ENCODE results near the gene KCNAB3. TPM values are rescaled to one million over a fixed set of nuclear protein-coding genes. Genes with fewer than 3 reads are reported as not detected.

KCNAB3 gene
- total and polyA plus RNA-seq, 8 donors, result 0.31 to 7.8 (median 2.9) TPM; not detected in 1

DNA sequence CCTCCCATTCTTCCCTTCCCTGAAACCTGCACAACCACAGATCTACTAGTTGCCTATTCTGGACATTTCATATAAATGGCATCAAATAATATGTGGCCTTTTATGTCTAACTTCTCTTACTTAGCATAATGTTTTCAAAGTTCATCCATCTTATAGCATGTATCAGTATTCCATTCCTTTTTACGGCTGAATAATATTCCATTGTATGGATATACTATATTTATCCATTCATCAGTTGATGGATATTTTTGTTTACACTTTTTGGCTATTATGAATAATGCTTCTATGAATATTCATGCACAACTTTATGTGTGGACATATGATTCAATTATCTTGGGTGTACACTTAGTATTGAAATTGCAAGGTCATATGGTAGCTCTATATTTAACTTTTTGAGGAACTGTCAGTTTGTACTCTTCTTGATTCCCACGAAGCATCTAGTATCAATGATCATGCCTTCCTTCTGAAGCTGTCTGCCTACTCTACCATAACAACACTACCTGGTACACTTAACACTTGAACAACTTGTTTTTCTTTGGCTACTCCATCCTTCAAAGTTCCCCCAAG is 53.8 kb downstream of the KCNAB3 start:
- no peaks in the 10 kb centered on the region for H3K9me3 ChIP-seq
- 80 to 94% (median 88%) methylated on average over 2 of the region's 2 CpGs for WGBS, 5 donors
- intact Hi-C loops (cut with DNase I; ENCODE audit: low total_unique reads), result no loop called here
- no peak overlapping the region for H3K27ac ChIP-seq
- H3K4me3 ChIP-seq, result no peak overlapping the region
- DNase-seq, result no peak
- no peak for TF ChIP-seq POLR2A (IDR thresholded peaks at IDR 0.05)
- TF ChIP-seq, protein P1, sequence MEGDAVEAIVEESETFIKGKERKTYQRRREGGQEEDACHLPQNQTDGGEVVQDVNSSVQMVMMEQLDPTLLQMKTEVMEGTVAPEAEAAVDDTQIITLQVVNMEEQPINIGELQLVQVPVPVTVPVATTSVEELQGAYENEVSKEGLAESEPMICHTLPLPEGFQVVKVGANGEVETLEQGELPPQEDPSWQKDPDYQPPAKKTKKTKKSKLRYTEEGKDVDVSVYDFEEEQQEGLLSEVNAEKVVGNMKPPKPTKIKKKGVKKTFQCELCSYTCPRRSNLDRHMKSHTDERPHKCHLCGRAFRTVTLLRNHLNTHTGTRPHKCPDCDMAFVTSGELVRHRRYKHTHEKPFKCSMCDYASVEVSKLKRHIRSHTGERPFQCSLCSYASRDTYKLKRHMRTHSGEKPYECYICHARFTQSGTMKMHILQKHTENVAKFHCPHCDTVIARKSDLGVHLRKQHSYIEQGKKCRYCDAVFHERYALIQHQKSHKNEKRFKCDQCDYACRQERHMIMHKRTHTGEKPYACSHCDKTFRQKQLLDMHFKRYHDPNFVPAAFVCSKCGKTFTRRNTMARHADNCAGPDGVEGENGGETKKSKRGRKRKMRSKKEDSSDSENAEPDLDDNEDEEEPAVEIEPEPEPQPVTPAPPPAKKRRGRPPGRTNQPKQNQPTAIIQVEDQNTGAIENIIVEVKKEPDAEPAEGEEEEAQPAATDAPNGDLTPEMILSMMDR (IDR thresholded peaks at IDR 0.05), result no peak
- TF ChIP-seq EP300 (IDR thresholded peaks at IDR 0.05), result no peak
- no peak for TF ChIP-seq POLR2AphosphoS5 (IDR thresholded peaks at IDR 0.05)
- H3K27me3 ChIP-seq, result no peaks in the 10 kb centered on the region
- H3K4me1 ChIP-seq, result peaks cover 0 to 13% (median 1%) of the 10 kb centered on the region in 4 donors
- peaks cover 4 to 60% (median 48%) of the 10 kb centered on the region in 4 donors for H3K36me3 ChIP-seq

DNA sequence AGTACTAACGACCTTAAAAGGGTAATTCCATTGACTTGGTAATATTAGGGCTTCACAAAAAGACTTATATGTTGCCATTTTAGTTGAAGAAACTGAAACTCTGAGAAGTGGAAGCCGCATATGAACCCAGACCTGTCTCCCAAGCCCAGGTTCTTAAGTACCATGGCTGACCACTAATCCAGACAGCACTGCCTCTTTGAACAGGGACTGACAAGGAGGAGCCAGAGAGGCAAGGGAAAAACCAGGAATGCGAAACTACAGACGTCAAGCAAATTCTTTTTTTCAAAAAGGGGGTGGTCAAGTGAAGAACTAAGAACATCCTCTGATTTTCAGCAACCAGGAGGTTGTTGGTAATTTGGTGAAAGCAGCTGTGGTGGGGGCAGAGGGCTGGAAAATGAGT is 56.6 kb downstream of the KCNAB3 start:
- H3K4me3 ChIP-seq, result no peak overlapping the region
- peaks cover 0 to 9% (median 0%) of the 10 kb centered on the region in 4 donors for H3K4me1 ChIP-seq
- WGBS, 5 donors, result 59 to 71% (median 69%) methylated on average over 4 of the region's 4 CpGs
- H3K36me3 ChIP-seq, result peaks cover 0 to 48% (median 31%) of the 10 kb centered on the region in 4 donors
- no peak overlapping the region for H3K27ac ChIP-seq
- no peak for TF ChIP-seq EP300 (IDR thresholded peaks at IDR 0.05)
- TF ChIP-seq POLR2AphosphoS5 (IDR thresholded peaks at IDR 0.05), result no peak
- no peak for TF ChIP-seq POLR2A (IDR thresholded peaks at IDR 0.05)
- TF ChIP-seq, protein P1 (IDR thresholded peaks at IDR 0.05), result no peak
- DNase-seq, result peak in 1 of 2 donors; percentile 7
- no peaks in the 10 kb centered on the region for H3K27me3 ChIP-seq
- H3K9me3 ChIP-seq, result no peaks in the 10 kb centered on the region
- intact Hi-C loops (cut with DNase I; ENCODE audit: low total_unique reads), result no loop called here

Small RNAs within 50 kb of the gene (small RNA-seq; reads per million reads assigned to genes)
- 0 to 1.4 (median 0.44) reads per million in 4 donors for gene SCARNA21

Other genes with a start within 250 kb of the KCNAB3 start
- 10 to 100 TPM in 4 of 5 donors, 1 to 10 TPM in 1; 5.8 to 34.8 (median 25.2) TPM for gene TP53, start 242.4 kb downstream of the KCNAB3 start, total RNA-seq
- 10 to 100 TPM; 12.3 to 26.4 (median 13.0) TPM for gene TP53, start 242.4 kb downstream of the KCNAB3 start, polyA plus RNA-seq
- gene WRAP53, start 241.4 kb downstream of the KCNAB3 start, total RNA-seq, result 1 to 10 TPM; 1.8 to 3.9 (median 2.9) TPM
- 10 to 100 TPM in 2 of 3 donors, 1 to 10 TPM in 1; 8.6 to 12.6 (median 11.6) TPM for gene WRAP53, start 241.4 kb downstream of the KCNAB3 start, polyA plus RNA-seq
- 1 to 10 TPM in 2 of 5 donors, under 1 TPM in 1, not detected in 2; 0.29 to 2.9 (median 2.2) TPM for gene EFNB3, start 224.7 kb downstream of the KCNAB3 start, total RNA-seq
- 1 to 10 TPM in 1 of 3 donors, under 1 TPM in 2; 0.31 to 1.6 (median 0.92) TPM for gene EFNB3, start 224.7 kb downstream of the KCNAB3 start, polyA plus RNA-seq
- gene DNAH2, start 212.1 kb downstream of the KCNAB3 start, total RNA-seq, result 1 to 10 TPM in 1 of 5 donors, under 1 TPM in 3, not detected in 1; under 0.01 to 8.0 (median 0.24) TPM
- under 1 TPM in 2 of 3 donors, not detected in 1; 0.08 to 0.31 TPM for gene DNAH2, start 212.1 kb downstream of the KCNAB3 start, polyA plus RNA-seq
- gene KDM6B, start 95.6 kb downstream of the KCNAB3 start, total RNA-seq, result 10 to 100 TPM in 4 of 5 donors, 1 to 10 TPM in 1; 7.5 to 27.2 (median 12.9) TPM
- 1 to 10 TPM; 4.6 to 9.6 (median 6.0) TPM for gene KDM6B, start 95.6 kb downstream of the KCNAB3 start, polyA plus RNA-seq
- 1 to 10 TPM in 3 of 5 donors, not detected in 2; 1.8 to 3.8 (median 3.5) TPM for gene TMEM88, start 74.8 kb downstream of the KCNAB3 start, total RNA-seq
- 10 to 100 TPM; 17.0 to 36.0 (median 17.4) TPM for gene TMEM88, start 74.8 kb downstream of the KCNAB3 start, polyA plus RNA-seq
- 100 to 1,000 TPM in 2 of 5 donors, 10 to 100 TPM in 3; 42.0 to 281 (median 94.5) TPM for gene NAA38, start 72.3 kb downstream of the KCNAB3 start, total RNA-seq
- 100 to 1,000 TPM; 131 to 153 (median 151) TPM for gene NAA38, start 72.3 kb downstream of the KCNAB3 start, polyA plus RNA-seq
- 10 to 100 TPM in 1 of 5 donors, 1 to 10 TPM in 3, not detected in 1; 1.8 to 12.0 (median 3.3) TPM for gene CYB5D1, start 71.9 kb downstream of the KCNAB3 start, total RNA-seq
- 1 to 10 TPM; 4.9 to 9.0 (median 5.3) TPM for gene CYB5D1, start 71.9 kb downstream of the KCNAB3 start, polyA plus RNA-seq
- gene CHD3, start 41.1 kb downstream of the KCNAB3 start, total RNA-seq, result 100 to 1,000 TPM in 1 of 5 donors, 10 to 100 TPM in 4; 43.0 to 190 (median 60.7) TPM
- gene CHD3, start 41.1 kb downstream of the KCNAB3 start, polyA plus RNA-seq, result 10 to 100 TPM; 51.9 to 97.3 (median 69.1) TPM
- gene RNF227, start 13.6 kb downstream of the KCNAB3 start, total RNA-seq, result 1 to 10 TPM in 4 of 5 donors, not detected in 1; 1.0 to 9.3 (median 6.0) TPM
- gene RNF227, start 13.6 kb downstream of the KCNAB3 start, polyA plus RNA-seq, result 1 to 10 TPM; 1.1 to 3.4 (median 1.2) TPM
- 10 to 100 TPM; 20.2 to 90.7 (median 43.2) TPM for gene TRAPPC1, start 2.1 kb upstream of the KCNAB3 start, total RNA-seq
- 100 to 1,000 TPM; 111 to 148 (median 116) TPM for gene TRAPPC1, start 2.1 kb upstream of the KCNAB3 start, polyA plus RNA-seq
- gene CNTROB, start 2.4 kb upstream of the KCNAB3 start, total RNA-seq, result 100 to 1,000 TPM in 1 of 5 donors, 10 to 100 TPM in 4; 12.9 to 146 (median 29.5) TPM
- gene CNTROB, start 2.4 kb upstream of the KCNAB3 start, polyA plus RNA-seq, result 10 to 100 TPM; 15.3 to 24.2 (median 20.0) TPM
- gene GUCY2D, start 72.8 kb upstream of the KCNAB3 start, total RNA-seq, result not detected
- gene GUCY2D, start 72.8 kb upstream of the KCNAB3 start, polyA plus RNA-seq, result under 1 TPM in 1 of 3 donors, not detected in 2; 0.25 TPM
- gene ALOX15B, start 109.2 kb upstream of the KCNAB3 start, total RNA-seq, result 1 to 10 TPM in 4 of 5 donors, not detected in 1; 1.5 to 7.0 (median 2.6) TPM
- 10 to 100 TPM in 1 of 3 donors, 1 to 10 TPM in 2; 2.4 to 10.5 (median 3.1) TPM for gene ALOX15B, start 109.2 kb upstream of the KCNAB3 start, polyA plus RNA-seq
- gene ALOX12B, start 157.9 kb upstream of the KCNAB3 start, total RNA-seq, result not detected
- gene ALOX12B, start 157.9 kb upstream of the KCNAB3 start, polyA plus RNA-seq, result under 1 TPM in 1 of 3 donors, not detected in 2; 0.88 TPM
- gene ALOXE3, start 188.7 kb upstream of the KCNAB3 start, total RNA-seq, result not detected
- gene ALOXE3, start 188.7 kb upstream of the KCNAB3 start, polyA plus RNA-seq, result under 1 TPM in 2 of 3 donors, not detected in 1; 0.12 to 0.43 TPM
- not detected for gene HES7, start 194.2 kb upstream of the KCNAB3 start, total RNA-seq
- gene HES7, start 194.2 kb upstream of the KCNAB3 start, polyA plus RNA-seq, result under 1 TPM in 2 of 3 donors, not detected in 1; 0.58 to 0.92 TPM
- 100 to 1,000 TPM in 3 of 5 donors, 10 to 100 TPM in 2; 16.2 to 163 (median 137) TPM for gene PER1, start 222.5 kb upstream of the KCNAB3 start, total RNA-seq
- 10 to 100 TPM; 47.2 to 69.4 (median 66.7) TPM for gene PER1, start 222.5 kb upstream of the KCNAB3 start, polyA plus RNA-seq
- 100 to 1,000 TPM in 1 of 5 donors, 10 to 100 TPM in 2, 1 to 10 TPM in 2; 6.7 to 104 (median 17.3) TPM for gene VAMP2, start 233.1 kb upstream of the KCNAB3 start, total RNA-seq
- gene VAMP2, start 233.1 kb upstream of the KCNAB3 start, polyA plus RNA-seq, result 10 to 100 TPM; 32.4 to 58.8 (median 43.1) TPM
- gene TMEM107, start 246.5 kb upstream of the KCNAB3 start, total RNA-seq, result 10 to 100 TPM in 3 of 5 donors, 1 to 10 TPM in 2; 5.2 to 37.6 (median 14.9) TPM
- 10 to 100 TPM in 1 of 3 donors, 1 to 10 TPM in 2; 6.3 to 10.3 (median 8.0) TPM for gene TMEM107, start 246.5 kb upstream of the KCNAB3 start, polyA plus RNA-seq